Right lobe of liver (tissue), 4 donors: Measurements from ENCODE around the gene PRR23A.

Experiments used
- POLR2A ChIP-seq: fragments of 450-650 bp; IDR thresholded peaks from one replicate; pipeline ENCODE4 v1.6.1; 2017; ENCODE audit warnings: antibody characterized with exemption, mild to moderate bottlenecking
- TF ChIP-seq, protein P1 (sequence below), 4 donors: fragments of 200-600 bp in 3 of 4; fragments of 450-650 bp in 1 of 4; IDR thresholded peaks; one replicate each; pipeline versions ENCODE4 v1.5.1 to v1.8.0; 2016 to 2022; ENCODE audit warnings: antibody characterized with exemption in 4 of 4, mild to moderate bottlenecking in 2 of 4
- donor health status: DM: no; HTN: no; CAD: no.
- donor health status: DM: no; HTN: no; CAD: no.
- donor health status: DM: no; HTN: yes; CAD: no.

- TF ChIP-seq, protein P1, sequence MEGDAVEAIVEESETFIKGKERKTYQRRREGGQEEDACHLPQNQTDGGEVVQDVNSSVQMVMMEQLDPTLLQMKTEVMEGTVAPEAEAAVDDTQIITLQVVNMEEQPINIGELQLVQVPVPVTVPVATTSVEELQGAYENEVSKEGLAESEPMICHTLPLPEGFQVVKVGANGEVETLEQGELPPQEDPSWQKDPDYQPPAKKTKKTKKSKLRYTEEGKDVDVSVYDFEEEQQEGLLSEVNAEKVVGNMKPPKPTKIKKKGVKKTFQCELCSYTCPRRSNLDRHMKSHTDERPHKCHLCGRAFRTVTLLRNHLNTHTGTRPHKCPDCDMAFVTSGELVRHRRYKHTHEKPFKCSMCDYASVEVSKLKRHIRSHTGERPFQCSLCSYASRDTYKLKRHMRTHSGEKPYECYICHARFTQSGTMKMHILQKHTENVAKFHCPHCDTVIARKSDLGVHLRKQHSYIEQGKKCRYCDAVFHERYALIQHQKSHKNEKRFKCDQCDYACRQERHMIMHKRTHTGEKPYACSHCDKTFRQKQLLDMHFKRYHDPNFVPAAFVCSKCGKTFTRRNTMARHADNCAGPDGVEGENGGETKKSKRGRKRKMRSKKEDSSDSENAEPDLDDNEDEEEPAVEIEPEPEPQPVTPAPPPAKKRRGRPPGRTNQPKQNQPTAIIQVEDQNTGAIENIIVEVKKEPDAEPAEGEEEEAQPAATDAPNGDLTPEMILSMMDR (IDR thresholded peaks at IDR 0.05): no peak
- TF ChIP-seq POLR2A: no peak
Measured at GRCh38 chr3:138975351-138975750, 30.7 kb downstream of the PRR23A start.
